Activated CD4-positive, alpha-beta T cell treated with anti-CD3 and anti-CD28 coated beads, Interleukin-2, amount 10 ng/mL, durations not matched to agents 7 days and 5 days (primary cell): Measurements from ENCODE around the gene APEX1. TPM values are rescaled to one million over a fixed set of nuclear protein-coding genes. Genes with fewer than 3 reads are reported as not detected.
"Not testable (repeated sequence)": the region's sequence is repeated elsewhere in the genome, so short reads cannot be mapped to it uniquely, and the experiment has no call there.

Source experiments
- CTCF ChIA-PET: fragments of 350-600 bp; sonication (Branson Sonifier 250); formaldehyde crosslinking; loops from one replicate; lab custom pipeline; 2021; ENCODE audit warnings: antibody characterized with exemption; lab: Charles Lee
- POLR2A ChIA-PET: fragments of 350-600 bp; sonication (Branson Sonifier 250); formaldehyde crosslinking; loops from one replicate; lab custom pipeline; 2021; ENCODE audit warnings: antibody characterized with exemption; lab: Charles Lee
- DNase-seq: peaks from one replicate; pipeline ENCODE4 v3.0.0-alpha.2; 2020
- H3K27ac Mint-ChIP-seq: one replicate; pipeline ENCODE4 v1.8.0; 2021; ENCODE audit warnings: mild to moderate bottlenecking, moderate library complexity, mixed read lengths
- H3K27me3 Mint-ChIP-seq: one replicate; pipeline ENCODE4 v1.8.0; 2021; ENCODE audit warnings: mixed read lengths
- H3K36me3 Mint-ChIP-seq: one replicate; pipeline ENCODE4 v1.8.0; 2021; ENCODE audit warnings: low read depth, mixed read lengths
- H3K4me1 Mint-ChIP-seq: one replicate; pipeline ENCODE4 v1.8.0; 2021; ENCODE audit warnings: mixed read lengths
- H3K4me3 Mint-ChIP-seq: one replicate; pipeline ENCODE4 v1.8.0; 2021; ENCODE audit warnings: mild to moderate bottlenecking, moderate library complexity, mixed read lengths
- H3K9me3 Mint-ChIP-seq: one replicate; pipeline ENCODE4 v1.8.0; 2021; ENCODE audit warnings: mixed read lengths
- total RNA-seq, 2 experiments: library from RNA; stranded (reverse); gene quantifications; one replicate each; pipeline ENCODE4 v1.2.3, GENCODE V29; 2021

Gene APEX1
- total RNA-seq, 2 experiments from 2014 or later: 131 to 144 TPM

DNA sequence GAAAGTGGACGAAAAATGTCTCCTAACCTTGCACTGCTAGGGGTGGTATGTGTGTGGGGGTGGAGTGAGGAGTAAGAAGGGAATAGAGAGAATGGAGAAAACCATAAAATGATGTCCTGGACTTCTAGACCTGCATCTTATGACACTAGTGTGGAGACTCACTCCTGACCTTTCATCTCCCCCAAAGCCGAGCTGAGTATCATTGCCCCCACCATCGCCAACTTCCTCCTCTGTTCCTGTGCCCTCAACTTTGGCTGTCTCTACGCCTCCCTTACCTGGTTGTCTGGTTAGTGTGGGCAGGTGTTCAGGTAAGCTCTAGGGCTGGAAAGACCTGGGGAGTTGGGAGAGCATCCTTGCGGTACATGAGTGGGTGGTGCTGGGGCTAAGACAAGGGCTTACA, 14.6 kb upstream of the APEX1 start:
- Mint-ChIP-seq H3K4me3 (no peak overlapping the region), H3K27ac (peak overlapping the region; percentile 84), H3K36me3 (peaks cover 6% of the 10 kb centered on the region), H3K27me3 (peaks cover 3% of the 10 kb centered on the region), H3K9me3 (no peaks in the 10 kb centered on the region), H3K4me1 (peaks cover 21% of the 10 kb centered on the region)
- POLR2A ChIA-PET: no interaction called here
- DNase-seq: no peak
- CTCF ChIA-PET: no interaction called here

DNA sequence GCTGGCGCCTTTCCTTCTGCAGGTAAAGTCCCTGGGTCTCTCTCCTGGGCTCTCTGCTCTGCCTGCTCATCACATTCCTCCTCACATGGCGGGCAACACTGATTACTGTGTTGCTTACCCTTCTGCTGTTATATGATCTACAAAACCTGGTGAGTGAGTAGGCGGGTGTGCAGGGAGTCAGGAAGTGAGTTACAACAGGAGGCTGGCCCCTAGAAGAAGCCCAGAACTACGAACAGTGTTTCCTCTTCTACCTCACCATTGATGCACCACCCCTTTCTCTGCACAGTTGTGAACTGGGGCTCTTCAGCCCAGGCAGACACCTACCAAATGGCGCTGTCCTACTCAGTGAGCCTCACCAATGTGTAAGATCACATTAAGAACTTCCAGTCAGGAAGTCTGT, 14.1 kb upstream of the APEX1 start:
- Mint-ChIP-seq H3K36me3 (peaks cover 6% of the 10 kb centered on the region), H3K27me3 (peaks cover 3% of the 10 kb centered on the region), H3K9me3 (no peaks in the 10 kb centered on the region), H3K4me1 (peaks cover 21% of the 10 kb centered on the region), H3K4me3 (no peak overlapping the region), H3K27ac (peak overlapping the region; percentile 84)
- CTCF ChIA-PET: interaction anchor here (1.6 to 1.7 kb wide), 2 partner anchors 26 to 45 kb away, joined by 3 to 4 read pairs; no protein-coding TSS in a partner anchor
- DNase-seq: peak; percentile 15
- POLR2A ChIA-PET: no interaction called here

DNA sequence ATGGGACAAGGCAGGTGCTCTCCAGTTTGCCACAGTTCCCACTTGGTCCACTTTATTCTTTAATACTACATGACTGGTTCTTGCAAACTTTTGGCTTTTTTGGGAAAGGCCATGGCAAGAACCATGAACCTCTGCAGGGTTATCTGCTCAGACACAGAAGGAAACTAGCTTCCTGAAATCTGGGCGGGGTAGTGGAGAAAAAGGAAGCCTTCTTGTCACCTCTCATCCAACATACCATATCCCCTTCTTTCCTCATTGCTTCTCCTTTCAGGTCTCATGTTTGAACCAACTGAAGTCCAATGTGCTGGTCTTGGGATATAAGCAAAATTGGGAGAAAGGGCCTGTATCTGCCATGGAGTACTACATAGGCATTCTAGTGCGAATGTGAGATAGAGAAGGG, 13.6 kb upstream of the APEX1 start:
- Mint-ChIP-seq H3K27ac (no peak overlapping the region), H3K9me3 (no peaks in the 10 kb centered on the region), H3K27me3 (peaks cover 3% of the 10 kb centered on the region), H3K4me1 (peaks cover 21% of the 10 kb centered on the region), H3K36me3 (peaks cover 6% of the 10 kb centered on the region), H3K4me3 (no peak overlapping the region)
- DNase-seq: no peak
- ChIA-PET CTCF (interaction anchor here (1.2 to 1.7 kb wide), 3 partner anchors 14 to 45 kb away, joined by 3 to 4 read pairs (median 3); partner anchors contain the start of genes APEX1 and OSGEP), POLR2A (no interaction called here)

DNA sequence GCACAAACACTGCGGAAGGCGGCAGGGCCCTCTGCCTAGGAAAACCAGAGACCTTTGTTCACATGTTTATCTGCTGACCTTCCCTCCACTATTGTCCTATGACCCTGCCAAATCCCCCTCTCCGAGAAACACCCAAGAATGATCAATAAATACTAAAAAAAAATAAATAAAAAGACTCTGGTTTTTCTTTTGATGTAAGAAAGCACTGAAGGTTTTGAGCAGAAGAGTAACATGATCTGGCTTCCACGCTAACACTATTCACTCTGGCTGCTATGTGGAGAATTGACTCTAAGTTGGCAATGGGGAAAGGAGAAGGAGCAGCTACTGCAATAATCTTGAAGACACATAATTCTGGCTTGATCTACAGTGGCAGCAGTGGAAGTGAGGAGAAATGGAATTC, 11.4 kb upstream of the APEX1 start:
- H3K36me3 Mint-ChIP-seq: peaks cover 26% of the 10 kb centered on the region
- H3K27ac Mint-ChIP-seq, H3K9me3 Mint-ChIP-seq, DNase-seq, POLR2A ChIA-PET, H3K27me3 Mint-ChIP-seq, H3K4me3 Mint-ChIP-seq: not testable (repeated sequence)
- H3K4me1 Mint-ChIP-seq: peaks cover 21% of the 10 kb centered on the region
- CTCF ChIA-PET: interaction anchor here (1.3 kb wide), 1 partner anchor 25 kb away, joined by 3 read pairs; no protein-coding TSS in a partner anchor

DNA sequence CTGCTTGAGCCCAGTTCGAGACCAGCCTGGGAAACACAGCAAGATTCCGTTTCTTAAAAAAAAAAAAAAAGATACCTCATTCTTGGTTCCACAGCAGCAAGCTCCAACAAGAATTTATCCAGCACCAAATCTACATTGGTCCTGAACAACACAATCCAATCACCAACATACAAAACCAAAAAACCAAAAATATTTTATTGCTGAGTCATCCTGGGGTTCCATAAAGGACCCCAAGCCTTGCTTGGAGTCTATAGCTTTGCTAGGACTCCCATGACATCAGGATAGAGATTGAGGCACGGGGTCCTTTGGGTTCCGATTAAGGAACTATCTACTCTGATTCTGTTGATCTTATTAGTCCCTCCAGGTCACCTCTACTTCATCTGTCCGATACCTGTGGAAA, 8.1 kb upstream of the APEX1 start:
- no peaks in the 10 kb centered on the region for H3K9me3 Mint-ChIP-seq
- peaks cover 45% of the 10 kb centered on the region for H3K36me3 Mint-ChIP-seq
- no peak overlapping the region for H3K27ac Mint-ChIP-seq
- ChIA-PET CTCF (interaction anchor here (1.1 to 1.3 kb wide), 2 partner anchors 29 to 31 kb away, joined by 3 to 4 read pairs; no protein-coding TSS in a partner anchor), POLR2A (no interaction called here)
- no peak overlapping the region for H3K4me3 Mint-ChIP-seq
- no peaks in the 10 kb centered on the region for H3K27me3 Mint-ChIP-seq
- no peak for DNase-seq
- H3K4me1 Mint-ChIP-seq: peaks cover 3% of the 10 kb centered on the region

DNA sequence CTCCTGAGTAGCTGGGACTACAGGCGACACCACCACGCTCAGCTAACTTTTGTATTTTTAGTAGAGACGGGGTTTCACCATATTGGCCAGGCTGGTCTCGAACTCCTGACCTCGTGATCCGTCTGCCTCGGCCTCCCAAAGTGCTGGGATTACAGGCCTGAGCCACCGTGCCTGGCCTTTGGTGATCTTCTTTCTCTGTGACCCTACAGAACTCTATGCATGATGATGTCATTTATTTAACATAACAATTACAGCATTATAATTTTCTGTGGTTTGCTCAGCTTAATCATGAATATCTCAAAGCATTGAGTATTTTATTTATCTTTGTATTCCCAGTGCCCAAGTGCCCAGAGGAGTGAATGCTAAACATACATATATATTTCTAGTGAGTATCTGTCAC, 2.2 kb upstream of the APEX1 start:
- H3K27ac Mint-ChIP-seq: peak overlapping the region; percentile 31

DNA sequence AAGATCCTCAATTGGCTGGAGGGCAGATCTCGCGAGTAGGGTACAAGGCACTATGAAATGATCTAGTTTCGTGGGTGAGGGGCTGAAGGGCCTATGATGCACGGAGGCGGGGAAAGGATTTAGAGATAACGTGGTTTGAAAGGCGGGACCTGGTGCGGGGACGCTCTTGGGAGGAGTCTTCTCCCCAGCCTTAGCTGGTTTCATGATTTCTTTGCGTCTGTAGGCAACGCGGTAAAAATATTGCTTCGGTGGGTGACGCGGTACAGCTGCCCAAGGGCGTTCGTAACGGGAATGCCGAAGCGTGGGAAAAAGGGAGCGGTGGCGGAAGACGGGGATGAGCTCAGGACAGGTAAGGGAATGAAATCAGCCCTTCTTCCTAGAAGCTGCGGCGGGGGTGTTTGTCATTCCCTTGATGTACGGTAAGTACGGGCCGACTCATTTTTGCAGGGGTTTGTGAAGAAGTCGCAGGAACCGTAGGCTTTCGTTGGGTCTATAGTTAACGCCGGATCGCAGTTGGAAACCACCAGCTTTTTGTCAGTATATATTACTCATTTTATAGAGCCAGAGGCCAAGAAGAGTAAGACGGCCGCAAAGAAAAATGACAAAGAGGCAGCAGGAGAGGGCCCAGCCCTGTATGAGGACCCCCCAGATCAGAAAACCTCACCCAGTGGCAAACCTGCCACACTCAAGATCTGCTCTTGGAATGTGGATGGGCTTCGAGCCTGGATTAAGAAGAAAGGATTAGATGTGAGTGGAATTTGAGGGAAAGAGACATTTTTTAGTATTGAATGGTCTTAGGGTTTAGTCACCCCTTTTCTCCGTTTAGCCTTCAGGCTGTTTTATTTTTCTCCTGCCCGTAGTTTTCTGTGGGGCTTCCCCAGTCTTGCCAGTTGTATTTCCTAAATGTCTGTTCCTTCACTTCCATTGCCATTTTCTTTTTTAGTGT, 602 bp downstream of the APEX1 start:
- Mint-ChIP-seq H3K4me3 (no peak overlapping the region), H3K27ac (no peak overlapping the region), H3K36me3 (peaks cover 36% of the 10 kb centered on the region), H3K4me1 (peaks cover 33% of the 10 kb centered on the region), H3K9me3 (no peaks in the 10 kb centered on the region), H3K27me3 (no peaks in the 10 kb centered on the region)
- peak; percentile 80 for DNase-seq
- ChIA-PET CTCF (interaction anchor here (0.9 to 1.9 kb wide), 8 partner anchors 12 to 113 kb away, joined by 3 to 9 read pairs (median 3); partner anchors contain the start of gene PARP2), POLR2A (interaction anchor here (0.5 to 2.1 kb wide), 5 partner anchors 10 to 112 kb away, joined by 3 to 10 read pairs (median 3); partner anchors contain the start of genes PARP2 and TEP1)

More for the DNA sequence above, 2.2 kb upstream of the APEX1 start:
- not testable (repeated sequence) for H3K27me3 Mint-ChIP-seq, H3K9me3 Mint-ChIP-seq, DNase-seq
- Mint-ChIP-seq H3K36me3 (peaks cover 39% of the 10 kb centered on the region), H3K4me3 (peak overlapping the region; percentile 45), H3K4me1 (peaks cover 13% of the 10 kb centered on the region)
- CTCF ChIA-PET: interaction anchor here (0.6 to 1.6 kb wide), 2 partner anchors 30 to 37 kb away, joined by 4 to 5 read pairs; no protein-coding TSS in a partner anchor
- POLR2A ChIA-PET: interaction anchor here (0.6 kb wide), 1 partner anchor 109 kb away, joined by 3 read pairs; no protein-coding TSS in a partner anchor

DNA sequence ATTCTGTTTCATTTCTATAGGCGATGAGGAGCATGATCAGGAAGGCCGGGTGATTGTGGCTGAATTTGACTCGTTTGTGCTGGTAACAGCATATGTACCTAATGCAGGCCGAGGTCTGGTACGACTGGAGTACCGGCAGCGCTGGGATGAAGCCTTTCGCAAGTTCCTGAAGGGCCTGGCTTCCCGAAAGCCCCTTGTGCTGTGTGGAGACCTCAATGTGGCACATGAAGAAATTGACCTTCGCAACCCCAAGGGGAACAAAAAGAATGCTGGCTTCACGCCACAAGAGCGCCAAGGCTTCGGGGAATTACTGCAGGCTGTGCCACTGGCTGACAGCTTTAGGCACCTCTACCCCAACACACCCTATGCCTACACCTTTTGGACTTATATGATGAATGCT, 1.9 kb downstream of the APEX1 start:
- H3K9me3 Mint-ChIP-seq: no peaks in the 10 kb centered on the region
- ChIA-PET CTCF (no interaction called here), POLR2A (no interaction called here)
- H3K27ac Mint-ChIP-seq: no peak overlapping the region
- no peaks in the 10 kb centered on the region for H3K27me3 Mint-ChIP-seq
- peaks cover 38% of the 10 kb centered on the region for H3K4me1 Mint-ChIP-seq
- DNase-seq: no peak
- H3K36me3 Mint-ChIP-seq: peaks cover 33% of the 10 kb centered on the region
- H3K4me3 Mint-ChIP-seq: no peak overlapping the region

DNA sequence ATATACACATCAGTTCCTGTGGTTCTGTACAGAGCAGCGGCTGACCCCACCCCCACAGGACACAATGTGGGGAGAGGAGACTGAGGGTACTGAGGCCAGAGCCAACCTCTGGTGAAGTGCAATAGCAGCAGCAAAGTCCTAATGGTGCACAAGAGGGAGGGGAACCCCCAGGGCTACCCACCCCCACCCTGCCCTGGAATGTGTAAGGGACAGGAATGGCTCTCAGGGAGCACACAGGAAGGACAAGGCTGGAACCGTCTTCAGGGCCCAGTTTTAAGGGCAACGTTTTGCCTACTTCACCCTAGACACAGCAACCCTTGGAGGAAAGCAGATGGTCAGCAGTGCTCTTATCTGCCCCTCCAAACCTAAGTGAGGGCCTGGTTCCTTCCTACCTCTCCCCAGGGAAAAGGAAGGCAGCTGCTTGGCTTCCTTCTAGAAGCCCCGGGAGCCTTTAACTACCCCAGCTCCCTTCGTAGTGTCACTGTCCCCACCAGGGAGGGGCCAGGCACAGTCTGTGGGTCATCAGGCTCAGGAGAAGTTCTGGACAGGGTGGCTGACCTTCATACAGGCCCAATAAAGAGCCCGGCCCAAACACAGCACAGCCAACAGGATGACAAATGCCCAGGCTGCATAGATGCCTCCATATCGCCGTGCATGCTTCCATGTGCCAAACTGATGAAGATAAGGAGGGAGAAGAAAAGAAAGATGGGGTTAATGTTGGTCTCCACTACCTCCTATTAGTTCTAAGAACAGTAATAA, 3.2 kb downstream of the APEX1 start:
- H3K27ac Mint-ChIP-seq: no peak overlapping the region
- H3K36me3 Mint-ChIP-seq: peaks cover 28% of the 10 kb centered on the region
- ChIA-PET CTCF (no interaction called here), POLR2A (no interaction called here)
- H3K4me1 Mint-ChIP-seq: peaks cover 33% of the 10 kb centered on the region
- no peak overlapping the region for H3K4me3 Mint-ChIP-seq
- H3K27me3 Mint-ChIP-seq: no peaks in the 10 kb centered on the region
- H3K9me3 Mint-ChIP-seq: no peaks in the 10 kb centered on the region
- no peak for DNase-seq

DNA sequence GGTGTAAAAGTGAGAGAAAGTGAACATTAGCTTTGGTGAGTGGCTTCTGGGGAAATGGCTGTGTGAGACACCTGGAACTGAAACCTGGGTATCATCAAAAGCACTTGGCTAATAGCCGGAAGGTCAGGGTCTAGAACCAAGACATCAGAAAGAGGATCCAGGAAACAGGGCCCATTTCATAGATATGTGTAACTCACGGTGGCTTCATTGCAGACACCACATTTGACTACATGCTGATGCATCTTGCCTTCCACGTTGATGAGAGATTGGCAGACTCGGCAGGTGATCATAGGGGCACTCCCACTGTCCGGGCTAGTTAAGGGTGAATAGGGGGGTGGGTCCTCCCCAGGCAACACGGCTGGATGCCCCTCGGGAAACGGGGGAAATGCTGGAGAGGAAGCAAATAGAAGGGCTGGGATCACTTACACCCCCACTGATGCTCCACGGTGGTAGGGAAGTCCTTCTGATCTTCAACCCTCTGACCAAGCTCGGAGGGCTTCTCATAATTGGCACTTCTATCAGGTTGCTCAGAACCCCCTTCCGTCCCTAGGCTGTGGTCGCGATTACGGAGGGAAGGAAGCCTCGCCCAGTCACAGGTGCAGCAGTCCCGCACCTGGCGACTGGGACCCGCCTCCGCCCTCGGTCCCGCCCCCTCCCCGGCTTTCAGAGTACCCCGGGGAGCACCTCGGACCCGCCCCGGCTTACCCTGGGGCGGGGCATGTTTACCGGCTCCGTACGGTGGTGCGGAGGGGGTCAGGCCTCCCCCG, 5.6 kb downstream of the APEX1 start:
- Mint-ChIP-seq H3K27ac (peak overlapping the region; percentile 93), H3K27me3 (no peaks in the 10 kb centered on the region), H3K9me3 (no peaks in the 10 kb centered on the region), H3K36me3 (peaks cover 28% of the 10 kb centered on the region), H3K4me1 (peaks cover 33% of the 10 kb centered on the region), H3K4me3 (peak overlapping the region; percentile 87)
- CTCF ChIA-PET: interaction anchor here (0.6 to 1.1 kb wide), 4 partner anchors 20 to 119 kb away, joined by 3 to 5 read pairs (median 3); no protein-coding TSS in a partner anchor
- DNase-seq: peak; percentile 66
- POLR2A ChIA-PET: interaction anchor here (0.5 to 1.5 kb wide), 5 partner anchors 9 to 223 kb away, joined by 3 to 9 read pairs (median 5); partner anchors contain the start of genes PARP2 and PNP

DNA sequence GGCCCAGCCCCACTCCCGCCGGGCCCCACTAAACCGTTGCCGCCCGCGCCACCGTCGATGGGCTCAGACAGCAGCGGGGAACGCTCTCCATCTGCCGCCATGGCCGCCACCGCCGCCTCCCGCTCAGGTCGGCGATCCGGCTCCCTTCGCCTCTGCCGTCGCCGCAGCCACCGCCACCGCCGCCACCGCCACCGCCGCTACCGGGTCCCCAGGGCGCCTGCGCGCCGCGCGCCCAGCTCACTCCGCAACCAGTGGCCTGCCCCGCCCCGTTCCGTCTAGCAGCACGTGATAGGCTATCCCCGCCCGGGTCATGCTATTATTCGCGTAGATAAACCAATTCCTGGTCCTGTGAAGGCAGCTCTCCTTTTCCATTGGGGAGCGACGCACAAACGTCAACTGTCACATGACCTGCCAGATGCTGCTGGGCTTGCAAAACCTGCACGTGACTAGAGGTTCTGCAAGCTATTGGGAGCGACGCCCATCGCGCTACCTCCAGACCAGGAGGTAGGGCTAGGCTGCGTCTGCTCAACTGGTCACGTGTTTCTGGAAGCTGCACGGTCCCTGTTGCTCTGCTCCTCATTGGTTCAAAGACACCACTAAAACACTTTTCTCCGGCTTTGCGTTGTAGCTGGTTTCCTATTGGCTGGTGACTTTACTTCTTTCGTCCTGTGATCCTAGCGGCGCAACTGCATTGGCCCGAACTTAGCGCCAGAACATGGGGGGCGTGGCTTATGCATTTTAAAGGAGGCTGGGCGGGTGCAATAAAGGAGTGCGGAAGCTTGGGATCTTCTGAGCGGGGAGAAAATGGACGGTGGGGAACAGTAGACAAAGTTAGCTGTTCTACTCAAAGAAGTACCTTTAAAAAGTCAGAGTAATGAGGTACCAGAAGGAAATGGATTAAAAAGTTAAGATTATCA, 6.5 kb downstream of the APEX1 start, which contains the start of gene PIP4P1:
PIP4P1 (minus strand) TSS at position 210 of the 917 bp plus-strand sequence; CDS start at position 101, 109 bp downstream.
- DNase-seq: peak; percentile 99
- Mint-ChIP-seq H3K36me3 (peaks cover 28% of the 10 kb centered on the region), H3K27me3 (no peaks in the 10 kb centered on the region), H3K9me3 (no peaks in the 10 kb centered on the region), H3K27ac (peak within 1 kb of the TSS; percentile 95), H3K4me3 (peak within 1 kb of the TSS; percentile 87), H3K4me1 (peaks cover 33% of the 10 kb centered on the region)
- CTCF ChIA-PET: interaction anchor here (0.6 to 1.1 kb wide), 8 partner anchors 19 to 131 kb away, joined by 3 to 8 read pairs (median 3); partner anchors contain the start of gene PARP2
- POLR2A ChIA-PET: interaction anchor here (0.9 to 1.5 kb wide), 4 partner anchors 8 to 222 kb away, joined by 3 to 9 read pairs (median 4); partner anchors contain the start of genes PARP2 and PNP
